Measurements from ENCODE around the gene ATP13A3.

Gene ATP13A3

GRCh38 chr3:194431554-194431953 lies 55.2 kb downstream of the ATP13A3 start:
- no peak for DNase-seq

- DNase-seq = no peak
These were observed 61.4 kb downstream of the ATP13A3 start for GRCh38 chr3:194425399-194425798.

GRCh38 chr3:194424953-194425352 lies 61.8 kb downstream of the ATP13A3 start:
- DNase-seq = no peak

- DNase-seq = no peak
These were observed 62.4 kb downstream of the ATP13A3 start for GRCh38 chr3:194424373-194424772.

GRCh38 chr3:194423317-194423716 lies 63.5 kb downstream of the ATP13A3 start:
- DNase-seq = no peak

GRCh38 chr3:194422188-194422587 lies 64.6 kb downstream of the ATP13A3 start:
- DNase-seq = no peak

- no peak for DNase-seq
These were observed 68.1 kb downstream of the ATP13A3 start for GRCh38 chr3:194418671-194419070.

- DNase-seq = no peak
These were observed 79.4 kb downstream of the ATP13A3 start for GRCh38 chr3:194407423-194407822.

GRCh38 chr3:194405766-194406165 lies 81.0 kb downstream of the ATP13A3 start:
- DNase-seq = no peak

- DNase-seq = peak; percentile 64
These were observed 82.2 kb downstream of the ATP13A3 start for GRCh38 chr3:194404365-194405140.

GRCh38 chr3:194401868-194402329 lies 84.9 kb downstream of the ATP13A3 start:
- DNase-seq = no peak

GRCh38 chr3:194401346-194401745 lies 85.5 kb downstream of the ATP13A3 start:
- no peak for DNase-seq

- DNase-seq = no peak
These were observed 86.9 kb downstream of the ATP13A3 start for GRCh38 chr3:194399874-194400411.

- DNase-seq = no peak
These were observed 87.6 kb downstream of the ATP13A3 start, which contains the start of gene GP5 for GRCh38 chr3:194399166-194399565. GP5 (minus strand) TSS chr3:194399266; CDS start chr3:194398282, 984 bp downstream.

- DNase-seq = peak; percentile 59
These were observed 89.0 kb downstream of the ATP13A3 start for GRCh38 chr3:194397757-194398312.

GRCh38 chr3:194396859-194397756 lies 89.7 kb downstream of the ATP13A3 start:
- DNase-seq = peak; percentile 66

- DNase-seq = no peak
These were observed 90.3 kb downstream of the ATP13A3 start for GRCh38 chr3:194396539-194396858.

GRCh38 chr3:194395778-194396538 lies 90.8 kb downstream of the ATP13A3 start:
- DNase-seq = peak; percentile 80

- no peak for DNase-seq
These were observed 91.6 kb downstream of the ATP13A3 start for GRCh38 chr3:194395212-194395611.

GRCh38 chr3:194392576-194392975 lies 94.2 kb downstream of the ATP13A3 start:
- DNase-seq = no peak

- no peak for DNase-seq
These were observed 96.0 kb downstream of the ATP13A3 start for GRCh38 chr3:194390835-194391234.

- no peak for DNase-seq
These were observed 97.5 kb downstream of the ATP13A3 start for GRCh38 chr3:194389269-194389668.
